Kidney (tissue), 14 donors: ENCODE measurements around the gene ACTN2. TPM values are rescaled to one million over a fixed set of nuclear protein-coding genes. Genes with fewer than 3 reads are reported as not detected.

Experiments used
- DNase-seq, 5 donors: peaks; one replicate each; pipeline ENCODE4 v3.0.0-alpha.2; 2013 to 2020
- FAIRE-seq: peaks from 2 replicates; lab custom pipeline; 2012; peaks lifted over from hg19 to GRCh38; lab: Jason Lieb, UNC
- H3K27ac ChIP-seq, 2 donors: one replicate each; pipeline ENCODE4 v1.7.0; 2013; ENCODE audit warnings: low read depth in 2 of 2, low read length in 2 of 2, inconsistent platforms in 1 of 2
- H3K27me3 ChIP-seq: one replicate; pipeline ENCODE4 v1.7.1; 2013; ENCODE audit warnings: low read length, inconsistent platforms; ENCODE audit not compliant: control insufficient read depth, insufficient read depth
- H3K36me3 ChIP-seq, 3 donors: one replicate each; pipeline versions ENCODE4 v1.7.0 to v1.7.1; 2013; ENCODE audit warnings: low read length in 3 of 3, control low read depth in 1 of 3, inconsistent platforms in 1 of 3; ENCODE audit not compliant: insufficient read depth in 3 of 3, control insufficient read depth in 2 of 3
- H3K4me1 ChIP-seq, 3 donors: one replicate each; pipeline versions ENCODE4 v1.7.0 to v1.7.1; 2013; ENCODE audit warnings: low read length in 3 of 3, inconsistent platforms in 1 of 3, low read depth in 1 of 3; ENCODE audit not compliant: control insufficient read depth in 2 of 3, insufficient read depth in 2 of 3
- H3K4me3 ChIP-seq, 3 donors: one replicate each; pipeline versions ENCODE4 v1.7.0 to v1.8.1; 2013; ENCODE audit warnings: low read length in 3 of 3, control low read depth in 1 of 3, inconsistent platforms in 1 of 3
- H3K9ac ChIP-seq, 3 donors: one replicate each; pipeline versions ENCODE4 v1.7.0 to v1.7.1; 2013; ENCODE audit warnings: low read length in 3 of 3, control low read depth in 1 of 3, inconsistent platforms in 1 of 3
- H3K9me3 ChIP-seq, 3 donors: one replicate each; pipeline versions ENCODE4 v1.7.0 to v1.7.1; 2013; ENCODE audit warnings: low read length in 3 of 3, control low read depth in 1 of 3, inconsistent platforms in 1 of 3; ENCODE audit not compliant: control insufficient read depth in 2 of 3, insufficient read depth in 1 of 3
- CTCF ChIP-seq: IDR thresholded peaks from 3 replicates; pipeline ENCODE4 v1.5.1; 2012; ENCODE audit warnings: mild to moderate bottlenecking, moderate library complexity, borderline replicate concordance; ENCODE audit not compliant: insufficient read depth; ENCODE audit errors: extremely low read depth
- intact Hi-C: fragments of 100-400 bp; cut with DNase I; formaldehyde crosslinking; loops from one replicate; pipeline ENCODE4 v1.11.1; 2022
- polyA plus RNA-seq: library from polyadenylated mRNA; stranded (reverse); fragments of 350-450 nt; fragmentation: Illumina TruSeq; extraction: RNeasy Lipid Tissue Mini Kit (QIAGEN cat#74804); gene quantifications from one replicate; pipeline ENCODE4 v1.2.3, GENCODE V29; 2014; ENCODE audit warnings: low read depth, low replicate concordance; ENCODE audit not compliant: insufficient read depth
- total RNA-seq: library from RNA; stranded (reverse); fragmentation: NEBNext Ultra II Directional; extraction: Animal tissue kit (Norgen Biotek cat#: 25700); gene quantifications from one replicate; pipeline ENCODE4 v1.2.1, GENCODE V29; 2021
- donor health status: control.
- donor health status: control.
- donor health status: control.
- donor health status: control.
- donor health status: control.
- donor health status: DM: yes; HTN: yes; CAD: no.
- donor health status: Normal renal cell carcinoma (clear cell type).

ACTN2 gene
- total and polyA plus RNA-seq, 2 donors from 2014 or later = 0.60 to 1.6 TPM

GRCh38 chr1:236742421-236743160 is 56.3 kb downstream of the ACTN2 start:
- Histone ChIP-seq H3K9me3 (no peaks in the 10 kb centered on the region), H3K4me1 (no peaks in the 10 kb centered on the region), H3K27ac (no peak overlapping the region), H3K9ac (no peak overlapping the region), H3K4me3 (no peak overlapping the region), H3K27me3 (no peaks in the 10 kb centered on the region), H3K36me3 (no peaks in the 10 kb centered on the region)
- intact Hi-C loops = no loop called here
- FAIRE-seq (no peak), DNase-seq (no peak)
- no peak for TF ChIP-seq CTCF

- FAIRE-seq = no peak
- TF ChIP-seq CTCF = no peak
- no peak for DNase-seq
- no peaks in the 10 kb centered on the region for H3K4me1 ChIP-seq
- H3K27ac ChIP-seq = no peak overlapping the region
- H3K27me3 ChIP-seq = no peaks in the 10 kb centered on the region
- intact Hi-C loops = no loop called here
- no peaks in the 10 kb centered on the region for H3K9me3 ChIP-seq
- H3K4me3 ChIP-seq = no peak overlapping the region
- H3K36me3 ChIP-seq = no peaks in the 10 kb centered on the region
- no peak overlapping the region for H3K9ac ChIP-seq
These were observed 58.2 kb downstream of the ACTN2 start for GRCh38 chr1:236744533-236744932.

- Histone ChIP-seq H3K27me3 (no peaks in the 10 kb centered on the region), H3K9me3 (no peaks in the 10 kb centered on the region), H3K9ac (no peak overlapping the region), H3K27ac (no peak overlapping the region), H3K4me3 (no peak overlapping the region), H3K36me3 (no peaks in the 10 kb centered on the region), H3K4me1 (no peaks in the 10 kb centered on the region)
- intact Hi-C loops = no loop called here
- TF ChIP-seq CTCF = no peak
- no peak for DNase-seq
- no peak for FAIRE-seq
These were observed 60.5 kb downstream of the ACTN2 start for GRCh38 chr1:236746785-236747184.
